Fibroblast of peridontal ligament (primary cell): ENCODE results near the gene TMEM232.
"Not testable (repeated sequence)": the region's sequence is repeated elsewhere in the genome, so short reads cannot be mapped to it uniquely, and the experiment has no call there.

Experiments
- DNase-seq: peaks from one replicate; pipeline ENCODE4 v3.0.0-alpha.2; 2010; ENCODE audit errors: extremely low read depth

TMEM232 gene

GRCh38 chr5:110707260-110707844 lies 19.1 kb downstream of the TMEM232 start:
- no peak for DNase-seq

DNA sequence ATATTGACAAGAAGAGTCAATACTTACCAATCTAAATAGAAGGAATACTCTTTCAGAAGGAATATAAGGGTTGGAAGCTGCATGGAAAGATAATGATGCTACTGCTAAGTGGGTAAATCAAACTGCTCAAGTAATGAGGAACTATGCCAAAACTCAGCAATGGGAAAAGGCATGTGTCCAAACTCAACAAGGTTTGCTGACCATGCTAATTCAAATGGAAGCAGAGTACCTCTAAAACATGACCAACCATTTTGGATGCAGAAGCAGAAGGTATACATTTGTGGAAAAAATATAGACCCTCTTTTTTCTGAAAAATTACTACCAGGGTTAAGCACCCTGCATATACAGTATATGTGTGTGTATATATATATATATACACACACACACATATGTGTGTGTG lies 21.1 kb downstream of the TMEM232 start:
- DNase-seq = no peak

- no peak for DNase-seq
These were observed 23.0 kb downstream of the TMEM232 start for GRCh38 chr5:110703481-110703880.

- no peak for DNase-seq
These were observed 23.8 kb downstream of the TMEM232 start for GRCh38 chr5:110702704-110703103.

GRCh38 chr5:110702300-110702699 lies 24.2 kb downstream of the TMEM232 start:
- DNase-seq = no peak

DNA sequence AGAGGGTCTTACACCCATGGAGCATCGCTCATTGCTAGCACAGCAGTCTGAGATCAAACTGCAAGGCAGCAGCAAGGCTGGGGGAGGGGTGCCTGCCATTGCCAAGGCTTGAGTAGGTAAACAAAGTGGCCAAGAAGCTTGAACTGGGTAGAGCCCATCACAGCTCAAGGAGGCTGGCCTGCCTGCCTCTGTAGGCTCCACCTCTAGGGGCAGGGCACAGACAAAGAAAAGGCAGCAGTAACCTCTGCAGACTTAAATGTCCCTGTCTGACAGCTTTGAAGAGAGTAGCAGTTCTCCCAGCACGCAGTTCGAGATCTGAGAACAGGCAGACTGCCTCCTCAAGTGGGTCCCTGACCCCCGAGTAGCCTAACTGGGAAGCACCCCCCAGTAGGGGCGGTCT lies 33.8 kb downstream of the TMEM232 start:
- DNase-seq = not testable (repeated sequence)

DNA sequence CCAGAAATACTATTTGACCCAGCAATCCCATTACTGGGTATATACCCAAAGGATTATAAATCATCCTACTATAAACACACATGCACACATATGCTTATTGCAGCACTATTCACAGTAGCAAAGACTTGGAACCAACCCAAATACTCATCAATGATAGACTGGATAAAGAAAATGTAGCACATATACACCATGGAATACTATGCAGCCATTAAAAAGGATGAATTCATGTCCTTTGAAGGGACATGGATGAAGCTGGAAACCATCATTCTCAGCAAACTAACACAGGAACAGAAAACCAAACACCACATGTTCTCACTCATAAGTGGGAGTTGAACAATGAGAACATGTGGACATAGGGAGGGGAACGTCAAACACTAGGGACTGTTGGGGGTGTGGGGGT lies 35.9 kb downstream of the TMEM232 start:
- not testable (repeated sequence) for DNase-seq

GRCh38 chr5:110687485-110687884 lies 39.0 kb downstream of the TMEM232 start:
- DNase-seq = no peak

- no peak for DNase-seq
These were observed 40.2 kb downstream of the TMEM232 start for GRCh38 chr5:110686270-110686669.

DNA sequence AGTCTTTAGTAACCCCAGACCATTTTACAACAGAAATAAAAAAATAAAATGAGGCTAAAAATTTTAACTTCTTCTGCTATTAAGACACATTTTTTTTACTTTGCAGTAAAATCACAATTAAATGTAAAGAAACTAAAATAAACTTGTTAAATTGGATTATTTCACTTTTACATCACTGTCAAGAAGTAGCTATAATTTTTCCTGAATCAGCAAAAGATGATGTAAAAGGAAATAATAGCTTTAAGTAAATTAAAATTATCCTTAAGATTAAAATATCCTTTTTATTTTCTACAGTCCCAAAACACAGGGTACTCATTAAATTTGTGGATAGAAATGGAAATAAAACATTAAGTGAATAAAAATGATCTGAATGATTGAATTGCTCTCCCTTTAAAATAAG lies 44.5 kb downstream of the TMEM232 start:
- no peak for DNase-seq

GRCh38 chr5:110681109-110681508 lies 45.4 kb downstream of the TMEM232 start:
- no peak for DNase-seq

DNA sequence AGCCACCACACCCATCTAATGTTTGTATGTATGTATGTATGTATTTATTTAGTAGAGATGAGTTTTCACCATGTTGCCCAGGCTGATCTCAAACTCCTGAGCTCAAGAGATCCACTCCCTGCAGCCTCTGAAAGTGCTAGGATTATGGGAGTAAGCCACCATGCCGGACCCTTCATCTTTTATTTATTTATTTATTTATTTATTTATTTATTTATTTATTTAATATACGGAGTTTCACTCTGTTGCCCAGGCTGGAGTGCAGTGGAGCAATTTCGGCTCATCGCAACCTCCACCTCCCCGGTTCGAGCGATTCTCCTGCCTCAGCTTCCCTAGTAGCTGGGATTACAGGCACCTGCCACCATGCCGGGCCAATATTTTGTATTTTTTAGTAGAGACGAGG lies 49.9 kb downstream of the TMEM232 start:
- DNase-seq = not testable (repeated sequence)

DNA sequence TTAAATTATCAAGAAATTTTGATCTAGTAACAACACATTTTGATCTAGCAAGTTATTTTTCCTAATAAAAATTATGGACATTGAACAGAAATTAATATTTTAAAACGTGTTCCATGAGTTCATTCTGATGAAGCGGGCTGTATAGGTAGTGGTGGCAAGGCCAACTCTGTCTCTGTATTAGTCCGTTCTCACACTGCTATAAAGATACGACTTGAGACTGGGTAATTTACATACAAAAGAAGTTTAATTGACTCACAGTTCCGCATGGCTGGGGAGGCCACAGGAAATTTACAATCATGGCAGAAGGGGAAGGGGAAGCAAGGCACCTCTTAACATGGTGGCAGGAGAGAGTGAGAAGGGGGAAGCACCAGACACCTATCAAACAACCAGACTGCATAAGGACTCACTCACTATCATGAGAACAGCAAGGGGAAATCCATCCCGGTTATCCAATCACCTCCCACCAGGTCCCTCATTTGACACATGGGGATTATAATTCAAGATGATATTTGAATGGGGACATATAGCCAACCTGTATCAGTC lies 61.2 kb downstream of the TMEM232 start:
- DNase-seq = no peak

GRCh38 chr5:110663525-110663924 lies 62.9 kb downstream of the TMEM232 start:
- no peak for DNase-seq

- DNase-seq = no peak
These were observed 68.5 kb downstream of the TMEM232 start for GRCh38 chr5:110658006-110658405.

- DNase-seq = no peak
These were observed 73.1 kb downstream of the TMEM232 start for GRCh38 chr5:110653231-110653970.

GRCh38 chr5:110651507-110651906 lies 75.0 kb downstream of the TMEM232 start:
- no peak for DNase-seq

DNA sequence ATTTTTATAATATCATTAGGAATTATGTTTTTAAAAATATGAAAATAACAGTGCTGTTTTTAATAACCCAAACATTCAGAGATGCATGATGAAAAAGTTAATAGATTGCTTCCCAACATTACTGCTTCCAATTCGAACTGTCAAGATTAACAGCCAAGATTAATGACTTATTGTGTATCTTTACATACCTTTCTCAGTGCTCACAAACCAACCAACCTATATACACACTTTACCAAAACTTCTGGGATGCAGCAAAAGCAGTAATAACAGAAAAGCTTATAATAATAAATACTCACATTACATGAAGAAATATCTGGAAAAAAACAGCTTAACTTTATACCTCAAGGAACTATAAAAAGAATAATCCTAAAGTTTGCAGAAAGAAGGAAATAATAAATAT lies 82.1 kb downstream of the TMEM232 start:
- no peak for DNase-seq

DNA sequence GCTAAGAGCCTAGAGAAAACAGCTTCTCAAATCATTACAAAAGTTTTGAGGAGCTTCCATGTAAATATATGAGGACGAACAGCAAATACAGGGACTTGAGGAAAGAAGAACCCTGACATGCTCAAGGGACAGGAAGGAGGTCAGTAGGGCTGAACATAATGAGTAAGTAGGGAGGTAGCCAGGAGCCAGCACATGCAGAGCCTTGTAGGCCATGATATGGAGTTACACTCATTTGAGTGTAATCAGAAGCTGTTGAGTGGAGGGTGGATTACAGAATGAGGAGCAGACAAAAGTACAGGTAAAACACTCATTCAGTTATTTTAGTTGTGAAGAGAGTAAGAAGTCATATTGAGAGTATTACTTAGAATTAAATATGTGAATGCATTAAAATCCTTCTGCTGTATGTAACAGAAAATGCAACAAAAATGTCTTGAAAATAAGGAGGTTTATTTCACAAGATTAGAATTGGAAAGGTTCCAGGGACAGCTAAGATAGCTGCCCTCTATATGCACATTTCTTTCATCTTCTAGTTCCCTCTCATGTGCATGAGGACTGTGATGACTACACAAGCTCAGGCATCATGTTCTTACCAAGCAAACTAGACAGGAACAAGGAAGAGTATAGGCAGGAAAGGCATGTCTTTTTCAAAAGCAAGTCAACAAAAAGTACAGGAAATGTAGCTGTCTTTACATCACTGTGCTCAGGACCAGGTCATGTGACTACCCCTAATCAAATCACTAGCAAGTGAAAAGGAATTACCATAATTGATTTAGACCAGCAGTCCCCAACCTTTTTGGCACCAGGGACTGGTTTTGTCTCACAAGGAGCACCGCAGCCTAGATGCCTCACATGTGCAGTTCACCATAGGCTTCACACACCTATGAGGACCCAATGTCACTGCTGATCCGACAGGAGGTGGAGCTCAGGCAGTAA lies 87.2 kb downstream of the TMEM232 start:
- DNase-seq = no peak

GRCh38 chr5:110634475-110634874 lies 92.0 kb downstream of the TMEM232 start:
- no peak for DNase-seq

DNA sequence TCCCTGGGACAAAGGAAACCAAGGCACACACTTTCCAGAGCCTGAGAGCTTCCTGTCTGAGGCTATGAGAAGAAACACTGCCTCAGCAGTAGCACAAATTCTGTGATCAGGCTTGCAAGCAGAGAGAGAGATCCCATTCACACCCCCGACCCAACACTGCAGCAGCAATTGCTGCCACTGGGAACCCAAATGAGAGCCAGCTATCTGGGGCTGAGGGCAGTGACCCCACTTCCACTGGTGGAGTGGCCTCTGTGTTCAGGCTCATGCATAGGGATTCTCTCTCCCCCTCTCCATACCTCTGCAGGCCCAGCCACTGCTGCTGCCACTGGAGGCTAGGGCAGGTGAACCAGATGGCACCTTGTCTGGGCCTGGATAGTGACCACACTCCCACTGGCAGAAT lies 95.2 kb downstream of the TMEM232 start:
- no peak for DNase-seq

DNA sequence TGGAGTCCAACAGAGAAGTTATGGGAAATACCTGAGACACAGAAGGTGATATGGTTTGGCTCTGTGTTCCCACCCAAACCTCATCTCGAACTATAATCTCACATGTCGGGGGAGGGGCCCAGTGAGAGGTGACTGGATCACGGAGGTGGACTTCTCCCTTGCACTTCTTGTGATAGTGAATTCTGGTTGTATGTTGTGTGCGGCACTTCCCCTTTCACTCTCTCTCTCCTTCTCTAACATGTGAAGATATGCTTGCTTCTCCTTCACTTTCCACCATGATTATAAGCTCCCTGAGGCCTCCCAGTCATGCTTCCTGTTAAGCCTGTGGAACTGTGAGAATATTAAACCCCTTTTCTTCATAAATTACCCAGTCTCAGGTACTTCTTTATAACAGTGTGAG lies 96.1 kb downstream of the TMEM232 start:
- no peak for DNase-seq
